H1 (cell line): Measurements from ENCODE around the gene ELAPOR1. TPM values are rescaled to one million over a fixed set of nuclear protein-coding genes. Genes with fewer than 3 reads are reported as not detected.

ENCODE experiments used
- CBX8 ChIP-seq: fragments of 300-800, 300-1000 bp; sonication (generic); IDR thresholded peaks from 2 replicates; pipeline ENCODE4 v1.7.1; 2016; ENCODE audit warnings: low read depth, low read length, borderline replicate concordance
- CHD2 ChIP-seq: IDR thresholded peaks from 2 replicates; pipeline ENCODE4 v1.6.1; 2012; ENCODE audit warnings: low read length, improper control_type of control experiment
- CREB1 ChIP-seq: IDR thresholded peaks from 2 replicates; pipeline ENCODE4 v1.6.1; 2012; ENCODE audit warnings: inconsistent platforms
- CTBP2 ChIP-seq: IDR thresholded peaks from 2 replicates; pipeline ENCODE4 v1.7.0; 2011; ENCODE audit warnings: borderline replicate concordance, mild to moderate bottlenecking, moderate library complexity, mixed read lengths, low read length; ENCODE audit not compliant: insufficient read depth, insufficient read length
- EZH2 ChIP-seq: fragments of 200-600 bp; sonication (generic); IDR thresholded peaks from 2 replicates; pipeline ENCODE4 v1.7.1; 2012; ENCODE audit warnings: low read depth, mild to moderate bottlenecking, moderate library complexity, low read length, inconsistent platforms; ENCODE audit not compliant: severe bottlenecking
- GTF2F1 ChIP-seq: IDR thresholded peaks from 2 replicates; pipeline ENCODE4 v1.6.1; 2012; ENCODE audit warnings: low read depth, low read length, improper control_type of control experiment, borderline replicate concordance
- HDAC2 ChIP-seq, 2 experiments: fragments of 300-600 bp in 1 of 2; sonication (generic) in 1 of 2; IDR thresholded peaks; 2 replicates each; pipeline ENCODE4 v1.6.1; 2011 to 2012; ENCODE audit warnings: low read depth in 2 of 2, low read length in 2 of 2, mild to moderate bottlenecking in 2 of 2, moderate library complexity in 2 of 2, borderline replicate concordance in 1 of 2, inconsistent platforms in 1 of 2
- HDAC6 ChIP-seq: IDR thresholded peaks from one replicate; pipeline ENCODE4 v1.7.1; 2012; ENCODE audit warnings: low read depth, mild to moderate bottlenecking, inconsistent platforms, low read length, moderate library complexity
- JUND ChIP-seq: IDR thresholded peaks from 2 replicates; pipeline ENCODE4 v1.6.1; 2011; ENCODE audit warnings: mild to moderate bottlenecking, improper control_type of control experiment, low read length
- KDM4A ChIP-seq: IDR thresholded peaks from one replicate; pipeline ENCODE4 v1.7.1; 2012; ENCODE audit warnings: low read depth, mild to moderate bottlenecking, moderate library complexity, low read length, inconsistent platforms; ENCODE audit not compliant: severe bottlenecking
- POU5F1 ChIP-seq: IDR thresholded peaks from 2 replicates; pipeline ENCODE4 v1.6.1; 2011; ENCODE audit warnings: low read depth, mild to moderate bottlenecking, low read length, moderate library complexity
- RNF2 ChIP-seq: fragments of 200-900, 300-1000 bp; sonication (generic); IDR thresholded peaks from 2 replicates; pipeline ENCODE4 v1.7.1; 2016; ENCODE audit warnings: borderline replicate concordance, low read depth, mild to moderate bottlenecking, antibody characterized with exemption, low read length; ENCODE audit not compliant: poor library complexity, severe bottlenecking; ENCODE audit errors: missing control alignments
- SAP30 ChIP-seq: fragments of 300-600 bp; sonication (generic); IDR thresholded peaks from 2 replicates; pipeline ENCODE4 v1.7.1; 2012; ENCODE audit warnings: low read length, moderate library complexity, mild to moderate bottlenecking, inconsistent platforms; ENCODE audit not compliant: insufficient read depth, insufficient replicate concordance
- SIRT6 ChIP-seq: IDR thresholded peaks from one replicate; pipeline ENCODE4 v1.7.1; 2012; ENCODE audit warnings: low read length, inconsistent platforms
- TBP ChIP-seq: IDR thresholded peaks from 2 replicates; pipeline ENCODE4 v1.6.1; 2011; ENCODE audit warnings: low read depth, low read length, improper control_type of control experiment
- TCF12 ChIP-seq: IDR thresholded peaks from 2 replicates; pipeline ENCODE4 v1.6.1; 2011; ENCODE audit warnings: low read depth, mild to moderate bottlenecking, low read length
- polyA plus RNA-seq, 7 experiments: library from polyadenylated mRNA; depleted of rRNA in 3 of 7; stranded (reverse) in 5 of 7; unstranded in 2 of 7; fragments of >200 nt in 5 of 7; fragments of 200-250 nt in 2 of 7; gene quantifications; 1 replicate in 5 of 7; 2 replicates in 1 of 7; 4 replicates in 1 of 7; pipeline versions ENCODE4 v1.2.1 to v1.2.3, GENCODE V29; 2011 to 2013; ENCODE audit warnings: missing spikeins in 2 of 7, mixed read lengths in 2 of 7
- total RNA-seq: library from RNA; stranded (reverse); fragmentation: NEBNext Ultra II Directional; extraction: Animal tissue kit (Norgen Biotek cat#: 25700); gene quantifications from 2 replicates; pipeline ENCODE4 v1.2.1, GENCODE V29; 2021
- TF ChIP-seq, protein P1 (sequence below): IDR thresholded peaks from 2 replicates; pipeline ENCODE4 v1.6.1; 2011; ENCODE audit warnings: low read length, improper control_type of control experiment
- TF ChIP-seq, protein P2 (sequence below): IDR thresholded peaks from 2 replicates; pipeline ENCODE4 v1.6.1; 2011; ENCODE audit warnings: low read depth, mild to moderate bottlenecking, low read length; ENCODE audit not compliant: insufficient read depth
- TF ChIP-seq, protein P3 (sequence below): IDR thresholded peaks from 2 replicates; pipeline ENCODE4 v1.6.1; 2012; ENCODE audit warnings: low read length, inconsistent platforms

Gene ELAPOR1
- total and polyA plus RNA-seq, 2 of the 8 experiments (the other 6 are each of a cell fraction or from before 2014, with no cell fraction given): 1.2 to 2.5 TPM

DNA sequence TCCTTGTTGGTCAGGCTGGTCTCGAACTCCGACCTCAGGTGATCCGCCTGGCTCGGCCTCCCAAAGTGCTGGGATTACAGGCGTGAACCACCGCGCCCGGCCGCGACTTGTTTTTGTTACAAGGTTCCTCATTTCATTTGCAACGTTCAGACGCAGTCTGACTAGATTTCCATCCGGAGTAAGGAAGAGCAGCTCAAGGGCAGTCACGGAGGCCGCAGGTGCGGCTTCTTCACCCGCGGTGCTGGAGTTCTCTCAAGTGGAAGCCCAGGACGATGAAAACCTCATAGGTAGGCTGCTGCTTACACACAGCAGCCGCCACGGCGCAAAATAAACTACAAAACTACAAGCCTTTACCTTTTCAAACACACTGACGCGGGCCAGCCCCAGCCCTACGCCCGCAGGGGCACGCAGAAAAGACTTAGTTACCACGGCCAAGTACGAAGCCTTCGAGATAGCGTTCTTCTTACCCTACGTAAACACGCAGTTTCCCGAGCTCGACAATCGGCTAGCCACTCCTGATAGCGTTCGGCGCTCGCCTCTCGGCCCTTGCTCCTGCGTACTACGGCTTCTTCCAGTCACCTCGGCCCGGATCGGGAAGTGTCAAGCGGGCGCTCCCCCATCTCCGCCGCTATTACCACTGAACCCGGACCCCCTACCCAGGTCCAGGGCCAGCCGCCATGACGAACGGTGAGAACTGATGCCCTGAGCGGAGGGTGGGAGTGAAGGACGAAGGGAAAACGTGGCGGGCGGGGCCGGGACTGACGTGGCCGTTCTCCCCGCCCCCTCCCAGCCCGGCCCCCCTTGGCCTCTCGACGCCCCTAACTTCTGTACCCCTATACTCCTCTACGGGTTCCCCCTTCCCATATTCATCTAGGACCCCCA lies 23.5 kb upstream of the ELAPOR1 start, which contains the start of gene TMEM167B (continued):
- no peak for TF ChIP-seq POU5F1
- TF ChIP-seq HDAC6: no peak
- no peak for TF ChIP-seq EZH2
- TF ChIP-seq, protein P1, sequence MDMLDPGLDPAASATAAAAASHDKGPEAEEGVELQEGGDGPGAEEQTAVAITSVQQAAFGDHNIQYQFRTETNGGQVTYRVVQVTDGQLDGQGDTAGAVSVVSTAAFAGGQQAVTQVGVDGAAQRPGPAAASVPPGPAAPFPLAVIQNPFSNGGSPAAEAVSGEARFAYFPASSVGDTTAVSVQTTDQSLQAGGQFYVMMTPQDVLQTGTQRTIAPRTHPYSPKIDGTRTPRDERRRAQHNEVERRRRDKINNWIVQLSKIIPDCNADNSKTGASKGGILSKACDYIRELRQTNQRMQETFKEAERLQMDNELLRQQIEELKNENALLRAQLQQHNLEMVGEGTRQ: no peak
- TF ChIP-seq CTBP2: no peak
- no peak for TF ChIP-seq SAP30
- TF ChIP-seq RNF2: no peak
- no peak for TF ChIP-seq JUND
- TF ChIP-seq CBX8: no peak
- TF ChIP-seq, protein P2, sequence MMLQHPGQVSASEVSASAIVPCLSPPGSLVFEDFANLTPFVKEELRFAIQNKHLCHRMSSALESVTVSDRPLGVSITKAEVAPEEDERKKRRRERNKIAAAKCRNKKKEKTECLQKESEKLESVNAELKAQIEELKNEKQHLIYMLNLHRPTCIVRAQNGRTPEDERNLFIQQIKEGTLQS: no peak
- no peak for TF ChIP-seq CHD2
- no peak for TF ChIP-seq HDAC2 (IDR thresholded peaks at IDR 0.05; ENCODE audit: borderline replicate concordance in 1 of 2, low read depth in 2 of 2, low read length in 2 of 2)
- TF ChIP-seq SIRT6: no peak
- TF ChIP-seq KDM4A: no peak
- TF ChIP-seq TCF12: no peak
- no peak for TF ChIP-seq GTF2F1
- peak; percentile 89 for TF ChIP-seq CREB1
- TF ChIP-seq, protein P3, sequence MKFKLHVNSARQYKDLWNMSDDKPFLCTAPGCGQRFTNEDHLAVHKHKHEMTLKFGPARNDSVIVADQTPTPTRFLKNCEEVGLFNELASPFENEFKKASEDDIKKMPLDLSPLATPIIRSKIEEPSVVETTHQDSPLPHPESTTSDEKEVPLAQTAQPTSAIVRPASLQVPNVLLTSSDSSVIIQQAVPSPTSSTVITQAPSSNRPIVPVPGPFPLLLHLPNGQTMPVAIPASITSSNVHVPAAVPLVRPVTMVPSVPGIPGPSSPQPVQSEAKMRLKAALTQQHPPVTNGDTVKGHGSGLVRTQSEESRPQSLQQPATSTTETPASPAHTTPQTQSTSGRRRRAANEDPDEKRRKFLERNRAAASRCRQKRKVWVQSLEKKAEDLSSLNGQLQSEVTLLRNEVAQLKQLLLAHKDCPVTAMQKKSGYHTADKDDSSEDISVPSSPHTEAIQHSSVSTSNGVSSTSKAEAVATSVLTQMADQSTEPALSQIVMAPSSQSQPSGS: no peak
- TF ChIP-seq TBP: peak; percentile 38; the same call in 1 of the 2 replicates
